Measurements from ENCODE around the gene NFIA. TPM values are rescaled to one million over a fixed set of nuclear protein-coding genes. Genes with fewer than 3 reads are reported as not detected.

Gene NFIA
- total and polyA plus RNA-seq, 2 of the 13 experiments (the other 11 are each of a cell fraction or from before 2014, with no cell fraction given), result 14.7 to 28.5 TPM

GRCh38 chr1:61332796-61333195, 250.4 kb downstream of the NFIA start (continued):
- TF ChIP-seq AHDC1 (CRISPR knock-in tag; IDR thresholded peaks at IDR 0.05; ENCODE audit: borderline replicate concordance) (no peak), LRRFIP1 (CRISPR knock-in tag; conservative IDR thresholded peaks at IDR 0.05) (no peak), ZNF510 (CRISPR knock-in tag; IDR thresholded peaks at IDR 0.05; ENCODE audit: low read depth) (no peak), ZNF709 (CRISPR knock-in tag; IDR thresholded peaks at IDR 0.05) (no peak)
